IMR-90 (cell line): ENCODE data around the gene SIX6. TPM values are rescaled to one million over a fixed set of nuclear protein-coding genes. Genes with fewer than 3 reads are reported as not detected.

Experiments used
- ATAC-seq: fragments of 200-7000 bp; cut with Tn5 transposase; 2 replicates; pipeline ENCODE4 v1.9.1; 2020; ENCODE audit warnings: low read depth, mild to moderate bottlenecking, moderate library complexity
- BruUV-seq: library from RNA; stranded (reverse); fragments of 400-500 nt; replicated peaks from 2 replicates; lab custom pipeline; 2021; lab: Mats Ljungman, UMichigan
- CTCF ChIA-PET: fragments of 300-600 bp; formaldehyde crosslinking; extraction: SDS; loops from one replicate; lab custom pipeline; 2021; ENCODE audit warnings: antibody characterized with exemption; lab: Yijun Ruan, JAX
- POLR2A ChIA-PET: fragments of 300-600 bp; sonication (Branson Sonifier 250); formaldehyde crosslinking; loops from one replicate; lab custom pipeline; 2022; ENCODE audit warnings: antibody characterized with exemption; ENCODE audit not compliant: unreplicated experiment; lab: Charles Lee
- DNase-seq: peaks from one replicate; pipeline ENCODE4 v3.0.0; 2013
- H2AFZ ChIP-seq: replicated peaks from 2 replicates; pipeline ENCODE3; 2013; ENCODE audit warnings: low read length, mild to moderate bottlenecking; ENCODE audit not compliant: poor library complexity
- H2AK5ac ChIP-seq: 2 replicates; pipeline ENCODE4 v1.6.1; 2013; ENCODE audit warnings: low read depth, low read length, inconsistent platforms
- H2AK9ac ChIP-seq: replicated peaks from 2 replicates; pipeline ENCODE3; 2013; ENCODE audit warnings: mild to moderate bottlenecking, low read depth, low read length, moderate library complexity; ENCODE audit not compliant: poor library complexity
- H2BK120ac ChIP-seq: 2 replicates; pipeline ENCODE4 v1.6.1; 2013; ENCODE audit warnings: low read depth, low read length, inconsistent platforms
- H2BK15ac ChIP-seq: 3 replicates; pipeline ENCODE4 v1.6.1; 2013; ENCODE audit warnings: low read depth, low read length, inconsistent platforms
- H2BK20ac ChIP-seq: 2 replicates; pipeline ENCODE4 v1.6.1; 2013; ENCODE audit warnings: low read depth, mild to moderate bottlenecking, inconsistent platforms, low read length, moderate library complexity
- H2BK5ac ChIP-seq: 2 replicates; pipeline ENCODE4 v1.6.1; 2013; ENCODE audit warnings: mild to moderate bottlenecking, low read depth, low read length, inconsistent platforms; ENCODE audit not compliant: poor library complexity, severe bottlenecking
- H3K14ac ChIP-seq: replicated peaks from 2 replicates; pipeline ENCODE4 v1.6.1; 2013; ENCODE audit warnings: low read depth, low read length, inconsistent platforms
- H3K18ac ChIP-seq: 2 replicates; pipeline ENCODE4 v1.6.1; 2013; ENCODE audit warnings: low read depth, low read length, control low read depth
- H3K23ac ChIP-seq: 2 replicates; pipeline ENCODE4 v1.6.1; 2013; ENCODE audit warnings: low read depth, low read length, inconsistent platforms
- H3K27ac ChIP-seq: 2 replicates; pipeline ENCODE4 v1.5.1; 2013; ENCODE audit warnings: mild to moderate bottlenecking, control low read depth, low read length; ENCODE audit not compliant: insufficient read depth
- H3K27me3 ChIP-seq: 2 replicates; pipeline ENCODE4 v1.6.1; 2013; ENCODE audit warnings: low read length; ENCODE audit not compliant: control insufficient read depth, insufficient read depth
- H3K36me3 ChIP-seq: 2 replicates; pipeline ENCODE4 v1.6.1; 2013; ENCODE audit warnings: low read length, mixed read lengths; ENCODE audit not compliant: control insufficient read depth, insufficient read depth
- H3K4ac ChIP-seq: 2 replicates; pipeline ENCODE4 v1.6.1; 2013; ENCODE audit warnings: low read depth, low read length, inconsistent platforms
- H3K4me1 ChIP-seq: 2 replicates; pipeline ENCODE4 v1.6.1; 2013; ENCODE audit warnings: low read length, mixed read lengths; ENCODE audit not compliant: control insufficient read depth, insufficient read depth
- H3K4me2 ChIP-seq: 2 replicates; pipeline ENCODE4 v1.6.1; 2013; ENCODE audit warnings: low read depth, mild to moderate bottlenecking, control low read depth, low read length, moderate library complexity
- H3K4me3 ChIP-seq: 2 replicates; pipeline ENCODE4 v1.5.1; 2013; ENCODE audit warnings: low read depth, mild to moderate bottlenecking, control low read depth, low read length, moderate library complexity; ENCODE audit not compliant: insufficient read depth
- H3K56ac ChIP-seq: 2 replicates; pipeline ENCODE4 v1.6.1; 2013; ENCODE audit warnings: low read length, inconsistent platforms; ENCODE audit not compliant: insufficient read depth; ENCODE audit errors: extremely low read depth
- H3K79me1 ChIP-seq, 2 experiments: 2 replicates each; pipeline ENCODE4 v1.6.1; 2013; ENCODE audit warnings: low read length in 2 of 2, inconsistent platforms in 1 of 2, low read depth in 1 of 2
- H3K9ac ChIP-seq: 2 replicates; pipeline ENCODE4 v1.6.1; 2013; ENCODE audit warnings: low read depth, low read length, control low read depth
- H3K9me1 ChIP-seq: 2 replicates; pipeline ENCODE4 v1.6.1; 2013; ENCODE audit warnings: low read length, inconsistent platforms; ENCODE audit not compliant: insufficient read depth
- H3K9me3 ChIP-seq: 2 replicates; pipeline ENCODE4 v1.6.1; 2013; ENCODE audit warnings: low read length; ENCODE audit not compliant: control insufficient read depth, insufficient read depth
- H4K20me1 ChIP-seq: 2 replicates; pipeline ENCODE4 v1.6.1; 2013; ENCODE audit warnings: low read length, inconsistent platforms; ENCODE audit not compliant: insufficient read depth
- H4K5ac ChIP-seq: 2 replicates; pipeline ENCODE4 v1.6.1; 2013; ENCODE audit warnings: mild to moderate bottlenecking, low read depth, low read length, control low read depth
- H4K8ac ChIP-seq, 2 experiments: 2 replicates each; pipeline ENCODE4 v1.6.1; 2013; ENCODE audit warnings: low read depth in 2 of 2, low read length in 2 of 2, control low read depth in 1 of 2, inconsistent platforms in 1 of 2
- H4K91ac ChIP-seq: 2 replicates; pipeline ENCODE4 v1.6.1; 2013; ENCODE audit warnings: low read depth, low read length, inconsistent platforms; ENCODE audit not compliant: insufficient read depth
- BHLHE40 ChIP-seq: fragments of 150-350 bp; IDR thresholded peaks from 2 replicates; pipeline ENCODE4 v1.6.1; 2016; ENCODE audit warnings: mild to moderate bottlenecking, low read depth, low read length
- CEBPB ChIP-seq: IDR thresholded peaks from 2 replicates; pipeline ENCODE4 v1.6.1; 2012; ENCODE audit warnings: low read depth, low read length, improper control_type of control experiment
- CHD1 ChIP-seq: IDR thresholded peaks from 2 replicates; pipeline ENCODE4 v1.6.1; 2012; ENCODE audit warnings: low read depth, low read length, improper control_type of control experiment
- FOS ChIP-seq: fragments of 150-350 bp; IDR thresholded peaks from 2 replicates; pipeline ENCODE4 v1.6.1; 2016; ENCODE audit warnings: low read depth, low read length
- MAFK ChIP-seq: IDR thresholded peaks from 2 replicates; pipeline ENCODE4 v1.6.1; 2012; ENCODE audit warnings: low read depth, low read length, improper control_type of control experiment
- MAZ ChIP-seq: IDR thresholded peaks from 2 replicates; pipeline ENCODE4 v1.6.1; 2012; ENCODE audit warnings: low read depth, mild to moderate bottlenecking, low read length, improper control_type of control experiment, moderate library complexity, borderline replicate concordance
- MXI1 ChIP-seq: IDR thresholded peaks from 2 replicates; pipeline ENCODE4 v1.6.1; 2012; ENCODE audit warnings: low read depth, mild to moderate bottlenecking, low read length, moderate library complexity, borderline replicate concordance
- NFE2L2 ChIP-seq: fragments of 150-350 bp; IDR thresholded peaks from 2 replicates; pipeline ENCODE4 v1.6.1; 2016; ENCODE audit warnings: low read depth, mild to moderate bottlenecking, low read length
- POLR2A ChIP-seq: IDR thresholded peaks from 2 replicates; pipeline ENCODE4 v1.6.1; 2012; ENCODE audit warnings: mild to moderate bottlenecking, low read depth, low read length
- RAD21 ChIP-seq: IDR thresholded peaks from 2 replicates; pipeline ENCODE4 v1.6.1; 2012; ENCODE audit warnings: low read length, improper control_type of control experiment
- RCOR1 ChIP-seq: IDR thresholded peaks from 2 replicates; pipeline ENCODE4 v1.6.1; 2012; ENCODE audit warnings: mild to moderate bottlenecking, low read length, improper control_type of control experiment; ENCODE audit not compliant: insufficient replicate concordance
- RFX5 ChIP-seq: IDR thresholded peaks from 2 replicates; pipeline ENCODE4 v1.8.0; 2012; ENCODE audit warnings: low read depth, mild to moderate bottlenecking, low read length, moderate library complexity
- SMC3 ChIP-seq: fragments of 150-350 bp; IDR thresholded peaks from 2 replicates; pipeline ENCODE4 v1.6.1; 2016; ENCODE audit warnings: low read depth, mild to moderate bottlenecking, antibody characterized with exemption, low read length, moderate library complexity
- WGBS, 2 experiments: methylation state at CpG; one replicate each; pipeline versions ENCODE4 v1.1.5 to v1.1.7; 2013; ENCODE audit warnings: missing lambda C conversion rate in 2 of 2; ENCODE audit not compliant: insufficient read length in 1 of 2; ENCODE audit errors: extremely low coverage in 2 of 2; 5-methylcytosine and 5-hydroxymethylcytosine counted together
- dilution Hi-C: fragments of 300-500 bp; cut with HindIII; formaldehyde crosslinking; loops from one replicate; pipeline ENCODE4 v1.14.3; 2018; ENCODE audit warnings: low sequenced_read_pairs; ENCODE audit not compliant: unreplicated experiment
- in situ Hi-C: fragments of 300-500 bp; cut with MboI; formaldehyde crosslinking; loops from 3 replicates; pipeline ENCODE4 v1.14.3; 2019; ENCODE audit warnings: low sequenced_read_pairs, inconsistent platforms, mixed read lengths
- intact Hi-C: fragments of 100-400 bp; cut with micrococcal nuclease; formaldehyde crosslinking; loops from 2 replicates; pipeline ENCODE4 v1.10.0; 2022
- polyA plus RNA-seq, 3 experiments: library from polyadenylated mRNA; depleted of rRNA; stranded (reverse); fragments of >200 nt; gene quantifications; 2 replicates each; pipeline ENCODE4 v1.2.3, GENCODE V29; 2012; ENCODE audit warnings: low replicate concordance in 1 of 3
- total RNA-seq: library from RNA; depleted of rRNA; stranded (reverse); fragments of >200 nt; gene quantifications from 2 replicates; pipeline ENCODE4 v1.2.3, GENCODE V29; 2012
- TF ChIP-seq, protein P1 (sequence below): conservative IDR thresholded peaks from 2 replicates; pipeline ENCODE4 v1.5.1; 2012; ENCODE audit warnings: mild to moderate bottlenecking, low read depth, low read length, improper control_type of control experiment
- TF ChIP-seq, protein P2 (sequence below): fragments of 150-350 bp; IDR thresholded peaks from 2 replicates; pipeline ENCODE4 v1.6.1; 2016; ENCODE audit warnings: low read depth, mild to moderate bottlenecking, low read length, moderate library complexity, borderline replicate concordance
- TF ChIP-seq, protein P3 (sequence below): fragments of 150-350 bp; IDR thresholded peaks from 2 replicates; pipeline ENCODE4 v1.6.1; 2017; ENCODE audit warnings: mild to moderate bottlenecking, antibody characterized with exemption, low read length, low read depth

SIX6 gene
- total and polyA plus RNA-seq, 2 of the 4 experiments (the other 2 are of a cell fraction): not detected

DNA sequence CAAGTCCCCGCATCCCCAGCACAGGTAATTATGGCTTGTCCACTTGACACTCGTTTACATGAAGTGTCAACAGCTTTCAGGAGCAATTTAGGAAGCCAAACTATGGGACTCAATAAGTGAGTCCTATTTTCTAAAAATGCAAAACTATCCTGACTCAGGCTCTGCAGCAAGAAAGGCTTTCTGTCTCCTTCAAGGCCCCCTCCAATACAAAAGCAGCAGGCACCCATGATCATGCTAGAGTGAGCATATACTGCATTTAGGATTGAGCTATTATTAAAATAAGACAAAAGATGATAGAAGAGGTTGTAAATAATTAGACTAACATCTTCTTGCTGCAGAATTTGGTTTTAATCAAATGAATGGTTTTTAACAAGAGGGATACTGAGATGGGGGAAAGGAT lies 3.2 kb downstream of the SIX6 start:
- H3K9me3 ChIP-seq: peaks cover 24% of the 10 kb centered on the region
- CTCF ChIA-PET: no interaction called here
- TF ChIP-seq FOS (no peak), RFX5 (no peak), RAD21 (no peak), MAZ (no peak), SMC3 (no peak), CEBPB (no peak), RCOR1 (no peak), MXI1 (no peak), MAFK (no peak), CHD1 (no peak), BHLHE40 (no peak), POLR2A (no peak), NFE2L2 (no peak)
- TF ChIP-seq, protein P1, sequence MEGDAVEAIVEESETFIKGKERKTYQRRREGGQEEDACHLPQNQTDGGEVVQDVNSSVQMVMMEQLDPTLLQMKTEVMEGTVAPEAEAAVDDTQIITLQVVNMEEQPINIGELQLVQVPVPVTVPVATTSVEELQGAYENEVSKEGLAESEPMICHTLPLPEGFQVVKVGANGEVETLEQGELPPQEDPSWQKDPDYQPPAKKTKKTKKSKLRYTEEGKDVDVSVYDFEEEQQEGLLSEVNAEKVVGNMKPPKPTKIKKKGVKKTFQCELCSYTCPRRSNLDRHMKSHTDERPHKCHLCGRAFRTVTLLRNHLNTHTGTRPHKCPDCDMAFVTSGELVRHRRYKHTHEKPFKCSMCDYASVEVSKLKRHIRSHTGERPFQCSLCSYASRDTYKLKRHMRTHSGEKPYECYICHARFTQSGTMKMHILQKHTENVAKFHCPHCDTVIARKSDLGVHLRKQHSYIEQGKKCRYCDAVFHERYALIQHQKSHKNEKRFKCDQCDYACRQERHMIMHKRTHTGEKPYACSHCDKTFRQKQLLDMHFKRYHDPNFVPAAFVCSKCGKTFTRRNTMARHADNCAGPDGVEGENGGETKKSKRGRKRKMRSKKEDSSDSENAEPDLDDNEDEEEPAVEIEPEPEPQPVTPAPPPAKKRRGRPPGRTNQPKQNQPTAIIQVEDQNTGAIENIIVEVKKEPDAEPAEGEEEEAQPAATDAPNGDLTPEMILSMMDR: no peak
- TF ChIP-seq, protein P2, sequence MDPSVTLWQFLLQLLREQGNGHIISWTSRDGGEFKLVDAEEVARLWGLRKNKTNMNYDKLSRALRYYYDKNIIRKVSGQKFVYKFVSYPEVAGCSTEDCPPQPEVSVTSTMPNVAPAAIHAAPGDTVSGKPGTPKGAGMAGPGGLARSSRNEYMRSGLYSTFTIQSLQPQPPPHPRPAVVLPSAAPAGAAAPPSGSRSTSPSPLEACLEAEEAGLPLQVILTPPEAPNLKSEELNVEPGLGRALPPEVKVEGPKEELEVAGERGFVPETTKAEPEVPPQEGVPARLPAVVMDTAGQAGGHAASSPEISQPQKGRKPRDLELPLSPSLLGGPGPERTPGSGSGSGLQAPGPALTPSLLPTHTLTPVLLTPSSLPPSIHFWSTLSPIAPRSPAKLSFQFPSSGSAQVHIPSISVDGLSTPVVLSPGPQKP: no peak
- TF ChIP-seq, protein P3, sequence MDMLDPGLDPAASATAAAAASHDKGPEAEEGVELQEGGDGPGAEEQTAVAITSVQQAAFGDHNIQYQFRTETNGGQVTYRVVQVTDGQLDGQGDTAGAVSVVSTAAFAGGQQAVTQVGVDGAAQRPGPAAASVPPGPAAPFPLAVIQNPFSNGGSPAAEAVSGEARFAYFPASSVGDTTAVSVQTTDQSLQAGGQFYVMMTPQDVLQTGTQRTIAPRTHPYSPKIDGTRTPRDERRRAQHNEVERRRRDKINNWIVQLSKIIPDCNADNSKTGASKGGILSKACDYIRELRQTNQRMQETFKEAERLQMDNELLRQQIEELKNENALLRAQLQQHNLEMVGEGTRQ: no peak
- no peak overlapping the region for H2AFZ ChIP-seq
- H3K56ac ChIP-seq: no peak overlapping the region
- H3K4me2 ChIP-seq: no peak overlapping the region
- no peak overlapping the region for H4K5ac ChIP-seq
- H4K91ac ChIP-seq: no peak overlapping the region
- intact Hi-C loops (no loop called here), in situ Hi-C loops (no loop called here), dilution Hi-C loops (no loop called here)
- H3K36me3 ChIP-seq: no peaks in the 10 kb centered on the region
- no peak overlapping the region for H3K14ac ChIP-seq
- H3K27me3 ChIP-seq: peaks cover 93% of the 10 kb centered on the region
- no peak overlapping the region for H3K27ac ChIP-seq
- H2BK5ac ChIP-seq: no peak overlapping the region
- no peaks in the 10 kb centered on the region for H3K79me1 ChIP-seq
- DNase-seq (no peak), ATAC-seq (no peak)
- H3K18ac ChIP-seq: no peak overlapping the region
- no peak overlapping the region for H3K4ac ChIP-seq
- H3K9me1 ChIP-seq: no peaks in the 10 kb centered on the region
- H3K23ac ChIP-seq: no peak overlapping the region
- H3K4me1 ChIP-seq: peaks cover 2% of the 10 kb centered on the region; the same call in 1 of the 2 replicates
- H4K20me1 ChIP-seq: no peaks in the 10 kb centered on the region
- POLR2A ChIA-PET: no interaction called here
- no TSS peak for BruUV-seq
- WGBS, 2 experiments: no CpG with 5 or more reads among the region's 2 CpGs
- H2BK15ac ChIP-seq: no peak overlapping the region
- no peak overlapping the region for H2AK9ac ChIP-seq
- no peak overlapping the region for H3K9ac ChIP-seq
- no peak overlapping the region for H3K4me3 ChIP-seq
- no peak overlapping the region for H2AK5ac ChIP-seq
- no peak overlapping the region for H4K8ac ChIP-seq
- no peak overlapping the region for H2BK20ac ChIP-seq
- H2BK120ac ChIP-seq: no peak overlapping the region
